Body of pancreas (tissue), 4 donors: ENCODE data around the gene CASP8. TPM values are rescaled to one million over a fixed set of nuclear protein-coding genes. Genes with fewer than 3 reads are reported as not detected.

Experiments used
- ATAC-seq: fragments of 150-250 bp; one replicate; pipeline ENCODE4 v1.9.1; 2016
- DNase-seq, 4 donors: peaks; one replicate each; pipeline ENCODE4 v3.0.0-alpha.2; 2019
- H3K27ac ChIP-seq, 4 donors: fragments of 200-600 bp; sonication (generic); 1 replicate in 3 of 4; 2 replicates in 1 of 4; pipeline versions ENCODE4 v1.5.1 to v1.6.1; 2016 to 2019; ENCODE audit warnings: mild to moderate bottlenecking in 1 of 4, mixed read lengths in 1 of 4, moderate library complexity in 1 of 4
- H3K27me3 ChIP-seq, 2 donors: fragments of 200-600 bp; sonication (generic); one replicate each; pipeline ENCODE4 v1.6.0; 2016; ENCODE audit warnings: mild to moderate bottlenecking in 1 of 2
- H3K36me3 ChIP-seq, 2 donors: fragments of 200-600 bp; sonication (generic); replicated peaks in 1 of 2; 2 replicates each; pipeline ENCODE4 v1.5.1; 2016; ENCODE audit warnings: low read depth in 2 of 2; ENCODE audit not compliant: insufficient read depth in 1 of 2
- H3K4me1 ChIP-seq: fragments of 200-600 bp; sonication (generic); one replicate; pipeline ENCODE4 v1.6.0; 2016
- H3K4me3 ChIP-seq, 2 donors: fragments of 200-600 bp; sonication (generic); 1 replicate in 1 of 2; 2 replicates in 1 of 2; pipeline ENCODE4 v1.5.1; 2016 to 2019
- H3K9me3 ChIP-seq, 3 donors: fragments of 200-600 bp; sonication (generic); 1 replicate in 2 of 3; 2 replicates in 1 of 3; pipeline ENCODE4 v1.5.1; 2016
- POLR2A ChIP-seq, 3 donors: fragments of 450-650 bp; IDR thresholded peaks; one replicate each; pipeline ENCODE4 v1.6.1; 2016; ENCODE audit warnings: antibody characterized with exemption in 3 of 3, mild to moderate bottlenecking in 2 of 3
- WGBS, 2 donors: methylation state at CpG; one replicate each; pipeline ENCODE4 v1.1.5; 2017; 5-methylcytosine and 5-hydroxymethylcytosine counted together
- intact Hi-C: fragments of 100-400 bp; cut with DNase I; formaldehyde crosslinking; loops from one replicate; pipeline ENCODE4 v1.15.1; 2023
- total RNA-seq, 2 donors: library from RNA; depleted of rRNA; stranded (reverse); fragments of >200 nt; gene quantifications; one replicate each; pipeline ENCODE4 v1.1.0, GENCODE V29; 2016
- TF ChIP-seq, protein P1 (sequence below), 7 experiments: fragments of 450-650 bp in 4 of 7; fragments of 200-600 bp in 3 of 7; sonication (generic) in 3 of 7; IDR thresholded peaks; one replicate each; pipeline ENCODE4 v1.5.1; 2016 to 2019; ENCODE audit warnings: antibody characterized with exemption in 7 of 7

The CASP8 gene
- total RNA-seq, 2 donors from 2014 or later = 13.2 to 161 TPM

DNA sequence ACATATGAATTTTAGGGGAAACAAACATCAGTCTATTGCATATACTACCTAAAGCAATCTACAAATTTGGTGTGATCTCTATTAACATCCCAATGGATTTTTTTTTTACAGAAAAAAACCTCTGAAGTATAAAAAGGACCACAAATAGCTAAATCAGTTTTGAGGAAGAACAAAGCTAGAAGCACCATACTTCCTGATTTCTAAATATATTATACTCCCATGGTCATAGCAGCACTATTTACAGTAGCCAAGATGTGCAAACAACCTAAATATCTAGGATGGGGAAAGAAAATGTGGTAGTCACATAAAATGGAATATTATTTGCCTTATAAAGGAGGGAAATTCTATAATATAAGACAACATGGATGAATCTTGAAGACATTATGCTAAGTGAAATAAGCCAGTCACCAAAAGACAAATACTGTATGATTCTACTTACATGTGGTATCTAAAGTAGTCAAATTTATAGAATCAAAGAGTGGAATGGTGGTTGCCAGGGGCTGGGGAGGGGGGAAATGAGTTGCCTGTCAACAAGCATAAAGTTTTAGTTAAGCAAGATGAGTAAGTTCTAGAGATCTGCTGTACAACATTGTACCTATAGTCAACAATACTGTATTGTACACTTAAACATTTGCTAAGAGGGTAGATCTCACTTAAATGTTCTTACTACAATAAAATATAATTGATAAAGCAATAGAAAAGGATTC lies 17.6 kb upstream of the CASP8 start:
- ATAC-seq = no peak
- DNase-seq = no peak
- no peaks in the 10 kb centered on the region for H3K4me1 ChIP-seq
- no peaks in the 10 kb centered on the region for H3K36me3 ChIP-seq
- TF ChIP-seq, protein P1, sequence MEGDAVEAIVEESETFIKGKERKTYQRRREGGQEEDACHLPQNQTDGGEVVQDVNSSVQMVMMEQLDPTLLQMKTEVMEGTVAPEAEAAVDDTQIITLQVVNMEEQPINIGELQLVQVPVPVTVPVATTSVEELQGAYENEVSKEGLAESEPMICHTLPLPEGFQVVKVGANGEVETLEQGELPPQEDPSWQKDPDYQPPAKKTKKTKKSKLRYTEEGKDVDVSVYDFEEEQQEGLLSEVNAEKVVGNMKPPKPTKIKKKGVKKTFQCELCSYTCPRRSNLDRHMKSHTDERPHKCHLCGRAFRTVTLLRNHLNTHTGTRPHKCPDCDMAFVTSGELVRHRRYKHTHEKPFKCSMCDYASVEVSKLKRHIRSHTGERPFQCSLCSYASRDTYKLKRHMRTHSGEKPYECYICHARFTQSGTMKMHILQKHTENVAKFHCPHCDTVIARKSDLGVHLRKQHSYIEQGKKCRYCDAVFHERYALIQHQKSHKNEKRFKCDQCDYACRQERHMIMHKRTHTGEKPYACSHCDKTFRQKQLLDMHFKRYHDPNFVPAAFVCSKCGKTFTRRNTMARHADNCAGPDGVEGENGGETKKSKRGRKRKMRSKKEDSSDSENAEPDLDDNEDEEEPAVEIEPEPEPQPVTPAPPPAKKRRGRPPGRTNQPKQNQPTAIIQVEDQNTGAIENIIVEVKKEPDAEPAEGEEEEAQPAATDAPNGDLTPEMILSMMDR (IDR thresholded peaks at IDR 0.05) = no peak
- TF ChIP-seq POLR2A (IDR thresholded peaks at IDR 0.05) = no peak
- H3K4me3 ChIP-seq = no peak overlapping the region
- intact Hi-C loops = loop anchor here (10.0 kb wide), 1 partner anchor 112 kb away; the partner anchor contains the start of gene FLACC1
- H3K27me3 ChIP-seq = no peaks in the 10 kb centered on the region
- H3K9me3 ChIP-seq = no peaks in the 10 kb centered on the region
- no peak overlapping the region for H3K27ac ChIP-seq

DNA sequence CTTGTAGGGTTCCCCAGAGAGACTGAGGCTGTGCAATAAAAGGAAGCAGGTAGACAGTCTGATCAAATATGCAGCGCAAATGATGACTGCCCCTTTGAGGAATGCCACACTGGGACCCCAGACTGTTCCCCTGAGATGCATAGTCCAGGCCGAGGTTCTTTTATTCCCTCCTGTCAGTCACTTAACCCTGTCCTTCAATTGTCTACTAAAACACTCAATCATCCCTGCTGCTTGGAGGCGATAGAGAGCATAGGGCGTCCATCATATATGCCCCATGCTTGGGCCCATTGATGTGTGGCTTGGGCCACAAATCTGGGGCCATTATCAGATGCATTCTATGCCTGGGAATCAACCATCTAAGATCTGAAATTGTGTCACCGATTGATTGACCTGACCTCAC lies 15.5 kb upstream of the CASP8 start:
- no peaks in the 10 kb centered on the region for H3K9me3 ChIP-seq
- DNase-seq = no peak
- no peak overlapping the region for H3K27ac ChIP-seq
- intact Hi-C loops = loop anchor here (10.0 kb wide), 1 partner anchor 110 kb away; the partner anchor contains the start of gene FLACC1
- H3K36me3 ChIP-seq = no peaks in the 10 kb centered on the region
- TF ChIP-seq POLR2A (IDR thresholded peaks at IDR 0.05) = no peak
- TF ChIP-seq, protein P1 (IDR thresholded peaks at IDR 0.05) = no peak
- ATAC-seq = no peak
- H3K4me3 ChIP-seq = no peak overlapping the region
- 82% methylated on average over 5 of the region's 5 CpGs for WGBS, 2 donors
- H3K4me1 ChIP-seq = no peaks in the 10 kb centered on the region
- no peaks in the 10 kb centered on the region for H3K27me3 ChIP-seq

DNA sequence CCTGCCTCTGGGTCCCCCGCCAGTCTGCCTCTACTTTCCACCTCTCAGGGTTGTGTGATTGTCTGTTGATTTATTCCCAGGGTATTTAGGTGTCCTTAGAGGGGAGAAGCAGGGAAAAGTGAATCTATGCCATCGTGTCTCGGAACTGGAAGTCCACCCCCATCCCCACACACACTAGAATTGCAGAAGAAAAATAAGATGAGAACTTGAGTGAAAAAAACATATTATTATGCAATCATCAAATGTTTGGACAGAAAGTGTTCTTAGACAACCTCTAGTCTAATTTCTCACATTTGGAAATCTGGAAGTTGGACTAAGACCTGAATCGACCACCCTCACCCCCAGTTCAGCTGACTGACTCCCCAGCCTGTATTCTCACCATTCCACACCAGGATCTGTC lies 14.1 kb upstream of the CASP8 start:
- ATAC-seq (no peak), DNase-seq (no peak)
- Histone ChIP-seq H3K4me1 (no peaks in the 10 kb centered on the region), H3K4me3 (no peak overlapping the region), H3K36me3 (no peaks in the 10 kb centered on the region), H3K27me3 (no peaks in the 10 kb centered on the region), H3K27ac (no peak overlapping the region), H3K9me3 (no peaks in the 10 kb centered on the region)
- no peak for TF ChIP-seq POLR2A (IDR thresholded peaks at IDR 0.05)
- TF ChIP-seq, protein P1 (IDR thresholded peaks at IDR 0.05) = no peak
- 54 to 77% methylated on average over 3 to 4 of the region's 4 CpGs for WGBS, 2 donors
- intact Hi-C loops = loop anchor here (10.0 kb wide), 1 partner anchor 109 kb away; the partner anchor contains the start of gene FLACC1

DNA sequence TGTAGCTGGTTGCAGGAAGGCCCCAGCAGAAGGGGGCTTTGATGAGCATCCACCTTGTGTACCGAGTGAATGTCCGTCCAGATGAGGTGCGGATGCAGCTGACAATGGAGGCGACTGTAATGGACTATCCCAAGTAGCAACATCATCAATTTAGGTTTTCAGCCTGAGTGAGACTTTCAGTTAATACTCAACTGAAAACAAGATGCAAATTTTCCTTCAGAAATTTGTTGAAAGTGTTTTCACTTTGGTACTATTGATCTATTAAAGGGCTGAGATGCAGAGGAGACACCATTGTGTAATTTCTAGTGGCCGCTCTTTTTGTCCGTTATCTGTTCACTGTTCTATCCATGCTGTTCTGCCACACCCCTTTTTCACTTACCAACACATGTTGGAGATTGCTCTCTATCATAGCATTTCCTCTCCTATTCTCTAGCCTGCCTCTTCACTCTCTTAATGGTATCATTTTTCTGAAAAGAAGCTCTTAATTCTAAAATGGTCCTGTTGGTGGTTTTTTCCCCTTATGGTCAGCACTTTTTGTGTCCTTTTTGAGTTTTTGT lies 12.0 kb upstream of the CASP8 start:
- no peaks in the 10 kb centered on the region for H3K36me3 ChIP-seq
- H3K27me3 ChIP-seq = no peaks in the 10 kb centered on the region
- no peaks in the 10 kb centered on the region for H3K4me1 ChIP-seq
- DNase-seq (no peak), ATAC-seq (no peak)
- no peak for TF ChIP-seq POLR2A (IDR thresholded peaks at IDR 0.05)
- TF ChIP-seq, protein P1 (IDR thresholded peaks at IDR 0.05) = no peak
- no peak overlapping the region for H3K27ac ChIP-seq
- no peak overlapping the region for H3K4me3 ChIP-seq
- 82 to 87% methylated on average over 6 of the region's 6 CpGs for WGBS, 2 donors
- intact Hi-C loops = loop anchor here (10.0 kb wide), 1 partner anchor 106 kb away; the partner anchor contains the start of gene FLACC1
- no peaks in the 10 kb centered on the region for H3K9me3 ChIP-seq
